A549 (cell line): ENCODE measurements around the gene FOS.

ENCODE experiments used
- EP300 ChIP-seq, 2 experiments: fragments of >200 bp; sonication (Bioruptor Twin); formaldehyde crosslinking; IDR thresholded peaks; 2 replicates in 1 of 2; 3 replicates in 1 of 2; pipeline ENCODE4 v1.6.1; 2016 to 2017
- POLR2A ChIP-seq: IDR thresholded peaks from 2 replicates; pipeline ENCODE4 v1.6.1; 2012; ENCODE audit warnings: mild to moderate bottlenecking, low read length
- RCOR1 ChIP-seq: fragments of 150-350 bp; IDR thresholded peaks from 2 replicates; pipeline ENCODE4 v1.6.1; 2014; ENCODE audit warnings: antibody characterized with exemption, low read length, low read depth
- TF ChIP-seq, protein P1 (sequence below): fragments of 450-650 bp; IDR thresholded peaks from 2 replicates; pipeline ENCODE4 v1.6.1; 2014; ENCODE audit warnings: antibody characterized with exemption
- TF ChIP-seq, protein P2 (sequence below): fragments of >200 bp; sonication (Bioruptor Twin); formaldehyde crosslinking; IDR thresholded peaks from 3 replicates; pipeline ENCODE4 v1.6.1; 2016

DNA sequence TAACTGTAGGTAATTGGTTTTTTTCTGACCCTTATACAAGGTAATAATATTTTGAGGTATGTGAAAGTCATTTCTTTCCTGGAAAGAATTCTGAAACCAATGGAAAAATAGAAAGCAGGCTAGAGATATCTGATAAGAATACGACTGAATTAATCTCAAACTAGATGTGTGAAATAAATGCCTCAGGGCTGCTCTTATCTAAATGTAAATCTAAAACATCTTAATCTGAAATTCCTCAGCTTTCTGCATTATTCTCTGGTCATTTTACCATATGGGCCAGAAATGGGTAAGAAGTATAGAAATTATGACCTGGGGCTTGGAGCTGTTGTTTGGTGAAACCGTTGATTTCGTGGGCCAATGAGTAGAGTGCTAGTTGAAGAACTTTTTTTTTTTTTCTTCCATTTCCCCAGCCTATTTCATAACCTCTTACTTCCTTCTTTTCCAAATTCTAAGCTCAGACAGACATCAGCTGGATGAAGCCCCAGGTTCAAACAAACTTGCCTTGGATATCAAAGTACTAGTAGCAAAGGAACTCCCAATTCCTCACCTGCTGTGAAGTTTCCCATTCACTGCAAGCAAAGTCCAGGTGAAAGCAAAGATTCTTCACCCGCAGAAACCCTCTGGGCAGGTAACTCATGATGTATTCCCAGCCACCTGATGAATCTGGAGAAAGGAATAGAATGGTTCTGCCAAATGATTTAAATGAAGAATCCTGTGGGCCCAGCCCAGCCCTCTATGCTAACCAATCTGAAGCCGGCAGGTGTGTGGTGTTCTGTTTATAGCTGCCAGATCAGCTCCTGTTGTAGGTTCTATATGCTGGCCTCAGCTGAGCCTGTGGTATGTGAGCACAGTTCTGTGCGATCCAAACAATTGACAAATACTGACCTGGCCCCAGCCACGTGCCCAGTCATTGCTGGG lies 9.7 kb upstream of the FOS start:
- TF ChIP-seq, protein P1, sequence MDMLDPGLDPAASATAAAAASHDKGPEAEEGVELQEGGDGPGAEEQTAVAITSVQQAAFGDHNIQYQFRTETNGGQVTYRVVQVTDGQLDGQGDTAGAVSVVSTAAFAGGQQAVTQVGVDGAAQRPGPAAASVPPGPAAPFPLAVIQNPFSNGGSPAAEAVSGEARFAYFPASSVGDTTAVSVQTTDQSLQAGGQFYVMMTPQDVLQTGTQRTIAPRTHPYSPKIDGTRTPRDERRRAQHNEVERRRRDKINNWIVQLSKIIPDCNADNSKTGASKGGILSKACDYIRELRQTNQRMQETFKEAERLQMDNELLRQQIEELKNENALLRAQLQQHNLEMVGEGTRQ, result no peak
- TF ChIP-seq EP300 (IDR thresholded peaks at IDR 0.05) (no peak), RCOR1 (no peak), POLR2A (no peak)
- TF ChIP-seq, protein P2, sequence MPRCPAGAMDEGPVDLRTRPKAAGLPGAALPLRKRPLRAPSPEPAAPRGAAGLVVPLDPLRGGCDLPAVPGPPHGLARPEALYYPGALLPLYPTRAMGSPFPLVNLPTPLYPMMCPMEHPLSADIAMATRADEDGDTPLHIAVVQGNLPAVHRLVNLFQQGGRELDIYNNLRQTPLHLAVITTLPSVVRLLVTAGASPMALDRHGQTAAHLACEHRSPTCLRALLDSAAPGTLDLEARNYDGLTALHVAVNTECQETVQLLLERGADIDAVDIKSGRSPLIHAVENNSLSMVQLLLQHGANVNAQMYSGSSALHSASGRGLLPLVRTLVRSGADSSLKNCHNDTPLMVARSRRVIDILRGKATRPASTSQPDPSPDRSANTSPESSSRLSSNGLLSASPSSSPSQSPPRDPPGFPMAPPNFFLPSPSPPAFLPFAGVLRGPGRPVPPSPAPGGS, result no peak
